WTC11 (cell line): Measurements from ENCODE around the gene CBFA2T2.
"Not testable (repeated sequence)": the region's sequence is repeated elsewhere in the genome, so short reads cannot be mapped to it uniquely, and the experiment has no call there.

Experiments
- ARID4B ChIP-seq: sonication (generic); formaldehyde crosslinking; IDR thresholded peaks from 2 replicates; pipeline ENCODE4 v1.8.0; 2023; ENCODE audit warnings: missing genetic modification reagents, mild to moderate bottlenecking, borderline replicate concordance
- ATF3 ChIP-seq: sonication (generic); formaldehyde crosslinking; conservative IDR thresholded peaks from 2 replicates; pipeline ENCODE4 v1.8.1; 2022; ENCODE audit warnings: mild to moderate bottlenecking, missing genetic modification reagents
- CTCF ChIP-seq: fragments of 200-600 bp; IDR thresholded peaks from 2 replicates; pipeline ENCODE4 v1.8.0; 2022; ENCODE audit warnings: antibody characterized with exemption
- ETV6 ChIP-seq: sonication (generic); formaldehyde crosslinking; IDR thresholded peaks from 2 replicates; pipeline ENCODE4 v1.8.1; 2022; ENCODE audit warnings: mild to moderate bottlenecking, missing genetic modification reagents
- GABPB1 ChIP-seq: sonication (generic); formaldehyde crosslinking; IDR thresholded peaks from 2 replicates; pipeline ENCODE4 v1.8.1; 2023; ENCODE audit warnings: mild to moderate bottlenecking, missing genetic modification reagents
- MXD4 ChIP-seq: fragments of 250-450 bp; sonication (Bioruptor Pico); IDR thresholded peaks from 2 replicates; pipeline ENCODE4 v1.8.0; 2021; ENCODE audit warnings: mild to moderate bottlenecking, moderate library complexity, borderline replicate concordance
- SMAD4 ChIP-seq: sonication (generic); formaldehyde crosslinking; IDR thresholded peaks from 2 replicates; pipeline ENCODE4 v1.8.0; 2022; ENCODE audit warnings: mild to moderate bottlenecking, missing genetic modification reagents
- STAT6 ChIP-seq: sonication (generic); formaldehyde crosslinking; conservative IDR thresholded peaks from 2 replicates; pipeline ENCODE4 v1.8.1; 2023; ENCODE audit warnings: mild to moderate bottlenecking, low read depth, missing genetic modification reagents, moderate library complexity
- TEAD4 ChIP-seq: sonication (generic); formaldehyde crosslinking; IDR thresholded peaks from 2 replicates; pipeline ENCODE4 v1.8.0; 2022; ENCODE audit warnings: mild to moderate bottlenecking, missing genetic modification reagents
- USF1 ChIP-seq: sonication (generic); formaldehyde crosslinking; IDR thresholded peaks from 2 replicates; pipeline ENCODE4 v1.8.0; 2022; ENCODE audit warnings: mild to moderate bottlenecking, missing genetic modification reagents
- ZNF317 ChIP-seq: sonication (generic); formaldehyde crosslinking; IDR thresholded peaks from 2 replicates; pipeline ENCODE4 v1.8.1; 2023; ENCODE audit warnings: low read depth, mild to moderate bottlenecking, moderate library complexity, missing genetic modification reagents, borderline replicate concordance

- not testable (repeated sequence) for TF ChIP-seq CTCF; STAT6 (CRISPR knock-in tag); USF1 (CRISPR knock-in tag); TEAD4 (CRISPR knock-in tag); ZNF317 (CRISPR knock-in tag); ARID4B (CRISPR knock-in tag); ETV6; SMAD4; ATF3; MXD4 (CRISPR knock-in tag); GABPB1 (CRISPR knock-in tag)
Observed at GRCh38 chr20:33511876-33512275, 22.0 kb downstream of the CBFA2T2 start.
